Hepatocyte (in vitro differentiated cells): Measurements from ENCODE around the gene DXO.

Source experiments
- CTCF ChIP-seq: fragments of 200-600 bp; sonication (generic); IDR thresholded peaks from 2 replicates; pipeline ENCODE4 v1.5.1; 2016; ENCODE audit warnings: antibody characterized with exemption, mild to moderate bottlenecking; ENCODE audit not compliant: poor library complexity
- EZH2 ChIP-seq: fragments of 200-600 bp; sonication (generic); IDR thresholded peaks from 2 replicates; pipeline ENCODE4 v1.6.1; 2016; ENCODE audit warnings: antibody characterized with exemption, mild to moderate bottlenecking, borderline replicate concordance
- EZH2phosphoT487 ChIP-seq: fragments of 200-600 bp; sonication (generic); IDR thresholded peaks from one replicate; pipeline ENCODE4 v1.6.1; 2018; ENCODE audit warnings: antibody characterized with exemption, mild to moderate bottlenecking, low read depth, moderate library complexity; ENCODE audit not compliant: unreplicated experiment, severe bottlenecking

GRCh38 chr6:31969712-31970603 lies 2.0 kb downstream of the DXO start:
- no peak for TF ChIP-seq CTCF
- no peak for TF ChIP-seq EZH2
- no peak for TF ChIP-seq EZH2phosphoT487
